ENCODE results near the gene ERCC6. TPM values are rescaled to one million over a fixed set of nuclear protein-coding genes. Genes with fewer than 3 reads are reported as not detected.

The ERCC6 gene
- total RNA-seq, 1 donor: 79.7 TPM

DNA sequence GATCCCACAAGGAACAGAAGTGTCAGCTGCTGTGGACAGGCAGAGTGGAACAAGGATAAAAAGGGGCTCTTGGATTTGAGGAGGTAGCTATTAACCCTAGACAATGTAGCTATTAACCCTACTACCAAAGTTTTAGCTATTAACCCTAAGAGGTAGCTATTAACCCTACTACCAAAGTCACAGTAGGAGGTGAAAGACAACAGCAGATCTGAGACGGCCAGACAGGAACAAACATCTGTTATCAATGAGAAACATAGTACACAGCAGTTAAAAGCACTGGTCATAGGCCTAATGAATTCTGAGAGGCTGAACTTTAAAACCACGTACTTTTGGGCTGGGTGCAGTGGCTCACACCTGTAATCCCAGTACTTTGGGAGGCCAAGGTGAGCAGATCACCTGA lies 11.9 kb downstream of the ERCC6 start:
- no peak for TF ChIP-seq CTCF (IDR thresholded peaks at IDR 0.05; ENCODE audit: insufficient read depth, low read length)

GRCh38 chr10:49526619-49527018 lies 12.3 kb downstream of the ERCC6 start:
- TF ChIP-seq CTCF (IDR thresholded peaks at IDR 0.05; ENCODE audit: insufficient read depth, low read length): no peak
- H3K4me3 ChIP-seq (ENCODE audit: low read depth, low read length): no peak overlapping the region
- DNase-seq (ENCODE audit: low read depth): peak; percentile 28

More for the DNA sequence above, 11.9 kb downstream of the ERCC6 start:
- no peak for DNase-seq (ENCODE audit: low read depth)
- no peak overlapping the region for H3K4me3 ChIP-seq (ENCODE audit: low read depth, low read length)

GRCh38 chr10:49524496-49524895 lies 14.4 kb downstream of the ERCC6 start:
- no peak overlapping the region for H3K4me3 ChIP-seq (ENCODE audit: low read depth, low read length)
- DNase-seq (ENCODE audit: low read depth): no peak
- no peak for TF ChIP-seq CTCF (IDR thresholded peaks at IDR 0.05; ENCODE audit: insufficient read depth, low read length)

GRCh38 chr10:49523301-49523700 lies 15.6 kb downstream of the ERCC6 start:
- H3K4me3 ChIP-seq (ENCODE audit: low read depth, low read length): no peak overlapping the region
- no peak for DNase-seq (ENCODE audit: low read depth)
- no peak for TF ChIP-seq CTCF (IDR thresholded peaks at IDR 0.05; ENCODE audit: insufficient read depth, low read length)

DNA sequence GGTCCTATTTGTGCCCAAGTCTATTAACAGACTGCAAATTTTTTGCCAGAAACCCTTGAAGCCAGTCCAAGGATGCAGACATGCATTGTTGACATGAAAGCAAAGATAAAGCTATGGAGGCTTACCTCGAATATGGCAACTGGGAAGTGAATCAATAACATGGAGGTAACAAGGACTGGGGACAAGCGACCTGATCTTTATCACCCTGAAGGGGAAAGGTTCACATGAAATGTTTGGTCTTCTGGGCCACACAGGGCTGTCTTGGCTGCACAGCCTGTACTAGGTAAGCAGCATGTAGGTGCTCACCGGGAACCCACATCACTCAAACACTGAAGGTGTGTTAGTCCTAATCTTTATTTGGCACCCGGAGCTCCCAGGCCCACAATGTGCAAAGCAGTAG lies 17.9 kb downstream of the ERCC6 start:
- TF ChIP-seq CTCF (IDR thresholded peaks at IDR 0.05; ENCODE audit: insufficient read depth, low read length): no peak
- no peak overlapping the region for H3K4me3 ChIP-seq (ENCODE audit: low read depth, low read length)
- DNase-seq (ENCODE audit: low read depth): no peak

GRCh38 chr10:49520122-49520775 lies 18.7 kb downstream of the ERCC6 start:
- H3K4me3 ChIP-seq (ENCODE audit: low read depth, low read length): no peak overlapping the region
- DNase-seq (ENCODE audit: low read depth): no peak
- TF ChIP-seq CTCF (IDR thresholded peaks at IDR 0.05; ENCODE audit: insufficient read depth, low read length): no peak

DNA sequence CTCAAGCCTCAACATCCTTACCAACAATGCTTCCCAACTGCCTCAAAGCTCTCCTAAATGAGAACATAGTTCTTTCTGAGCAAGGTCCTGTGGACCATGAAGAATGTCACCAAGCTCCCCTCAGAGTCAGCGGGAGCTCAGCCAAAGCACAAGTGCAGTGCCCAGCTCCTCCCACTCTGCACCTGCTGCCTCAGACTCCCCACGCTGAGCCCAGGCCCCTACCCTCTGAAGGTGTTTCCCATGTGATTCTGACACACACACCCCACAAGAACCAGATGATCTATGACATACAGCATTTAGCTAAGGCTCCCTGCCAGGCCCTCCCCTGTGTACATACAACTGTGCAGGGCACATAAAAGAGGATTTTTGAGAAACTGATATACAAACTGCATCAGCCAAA lies 19.2 kb downstream of the ERCC6 start:
- no peak overlapping the region for H3K4me3 ChIP-seq (ENCODE audit: low read depth, low read length)
- TF ChIP-seq CTCF (IDR thresholded peaks at IDR 0.05; ENCODE audit: insufficient read depth, low read length): no peak
- no peak for DNase-seq (ENCODE audit: low read depth)

Data from fibroblast of the aortic adventitia (primary cell).